ENCODE results near the gene PPHLN1. TPM values are rescaled to one million over a fixed set of nuclear protein-coding genes. Genes with fewer than 3 reads are reported as not detected.

Gene PPHLN1
- total RNA-seq, 1 donor from 2014 or later: 65.3 TPM

GRCh38 chr12:42361909-42362646 lies 36.1 kb downstream of the PPHLN1 start:
- no peak overlapping the region for H3K9ac ChIP-seq (ENCODE audit: low read length)
- no peaks in the 10 kb centered on the region for H4K20me1 ChIP-seq (ENCODE audit: insufficient read depth, low read length)
- DNase-seq (ENCODE audit: low read depth): peak; percentile 14
- H3K27ac ChIP-seq (ENCODE audit: low read depth, low read length): no peak overlapping the region
- Mint-ChIP-seq H3K27me3 (ENCODE audit: low read depth, unreplicated experiment) (no peaks in the 10 kb centered on the region), H3K36me3 (ENCODE audit: low read depth, unreplicated experiment) (no peaks in the 10 kb centered on the region), H3K27ac (ENCODE audit: unreplicated experiment) (no peak overlapping the region), H3K4me1 (ENCODE audit: low read depth, unreplicated experiment) (peaks cover 5% of the 10 kb centered on the region), H3K9me3 (ENCODE audit: unreplicated experiment) (no peaks in the 10 kb centered on the region), H3K4me3 (ENCODE audit: unreplicated experiment) (no peak overlapping the region)
- H3K4me2 ChIP-seq (ENCODE audit: low read length): no peak overlapping the region
- FAIRE-seq: no peak
- H2AFZ ChIP-seq (ENCODE audit: low read depth, low read length): no peak overlapping the region
- H3K4me3 ChIP-seq (ENCODE audit: insufficient read depth, low read depth, low read length): no peak overlapping the region
- no peaks in the 10 kb centered on the region for H3K4me1 ChIP-seq (ENCODE audit: insufficient read depth, low read length)
- TF ChIP-seq CTCF (IDR thresholded peaks at IDR 0.05; ENCODE audit: insufficient read depth, low read depth, low read length): no peak
- TF ChIP-seq EZH2 (IDR thresholded peaks at IDR 0.05; ENCODE audit: insufficient read depth, low read length): no peak
- H3K27me3 ChIP-seq (ENCODE audit: insufficient read depth, low read length): no peaks in the 10 kb centered on the region
- no peaks in the 10 kb centered on the region for H3K9me3 ChIP-seq (ENCODE audit: insufficient read depth, low read depth, low read length)
- H3K36me3 ChIP-seq (ENCODE audit: insufficient read depth, low read length): no peaks in the 10 kb centered on the region
- H3K79me2 ChIP-seq (ENCODE audit: insufficient read depth, low read length): peaks cover 30% of the 10 kb centered on the region

- Mint-ChIP-seq H3K27ac (ENCODE audit: unreplicated experiment) (no peak overlapping the region), H3K9me3 (ENCODE audit: unreplicated experiment) (no peaks in the 10 kb centered on the region), H3K27me3 (ENCODE audit: low read depth, unreplicated experiment) (no peaks in the 10 kb centered on the region), H3K36me3 (ENCODE audit: low read depth, unreplicated experiment) (no peaks in the 10 kb centered on the region), H3K4me1 (ENCODE audit: low read depth, unreplicated experiment) (peaks cover 5% of the 10 kb centered on the region), H3K4me3 (ENCODE audit: unreplicated experiment) (no peak overlapping the region)
- no peak overlapping the region for H3K4me2 ChIP-seq (ENCODE audit: low read length)
- H4K20me1 ChIP-seq (ENCODE audit: insufficient read depth, low read length): no peaks in the 10 kb centered on the region
- no peak overlapping the region for H3K9ac ChIP-seq (ENCODE audit: low read length)
- no peaks in the 10 kb centered on the region for H3K9me3 ChIP-seq (ENCODE audit: insufficient read depth, low read depth, low read length)
- no peaks in the 10 kb centered on the region for H3K36me3 ChIP-seq (ENCODE audit: insufficient read depth, low read length)
- no peaks in the 10 kb centered on the region for H3K4me1 ChIP-seq (ENCODE audit: insufficient read depth, low read length)
- TF ChIP-seq EZH2 (IDR thresholded peaks at IDR 0.05; ENCODE audit: insufficient read depth, low read length) (no peak), CTCF (IDR thresholded peaks at IDR 0.05; ENCODE audit: insufficient read depth, low read depth, low read length) (no peak)
- peaks cover 30% of the 10 kb centered on the region for H3K79me2 ChIP-seq (ENCODE audit: insufficient read depth, low read length)
- H3K4me3 ChIP-seq (ENCODE audit: insufficient read depth, low read depth, low read length): no peak overlapping the region
- H3K27ac ChIP-seq (ENCODE audit: low read depth, low read length): no peak overlapping the region
- FAIRE-seq: no peak
- no peak overlapping the region for H2AFZ ChIP-seq (ENCODE audit: low read depth, low read length)
- no peak for DNase-seq (ENCODE audit: low read depth)
- no peaks in the 10 kb centered on the region for H3K27me3 ChIP-seq (ENCODE audit: insufficient read depth, low read length)
These were observed 36.8 kb downstream of the PPHLN1 start for GRCh38 chr12:42362647-42363260.

DNA sequence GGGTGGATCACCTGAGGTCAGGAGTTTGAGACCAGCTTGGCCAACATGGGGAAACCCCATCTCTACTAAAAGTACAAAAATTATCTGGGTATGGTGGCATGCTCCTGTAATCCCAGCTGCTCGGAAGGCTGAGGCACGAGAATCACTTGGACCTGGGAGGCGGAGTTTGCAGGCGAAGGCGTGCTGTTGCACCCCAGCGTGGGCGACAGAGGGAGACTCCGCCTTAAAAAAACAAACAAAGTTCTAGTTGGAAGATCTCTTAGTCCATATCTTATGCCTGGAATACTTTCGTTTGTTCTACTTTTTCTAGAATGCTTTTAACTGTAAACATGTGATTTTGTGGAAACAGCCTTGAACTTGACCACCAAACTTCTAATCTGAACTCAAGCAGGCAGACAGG lies 38.7 kb downstream of the PPHLN1 start:
- Histone ChIP-seq H3K4me1 (ENCODE audit: insufficient read depth, low read length) (no peaks in the 10 kb centered on the region), H3K79me2 (ENCODE audit: insufficient read depth, low read length) (peaks cover 27% of the 10 kb centered on the region), H2AFZ (ENCODE audit: low read depth, low read length) (no peak overlapping the region), H3K27me3 (ENCODE audit: insufficient read depth, low read length) (no peaks in the 10 kb centered on the region), H4K20me1 (ENCODE audit: insufficient read depth, low read length) (no peaks in the 10 kb centered on the region), H3K36me3 (ENCODE audit: insufficient read depth, low read length) (no peaks in the 10 kb centered on the region), H3K9ac (ENCODE audit: low read length) (no peak overlapping the region), H3K27ac (ENCODE audit: low read depth, low read length) (no peak overlapping the region), H3K9me3 (ENCODE audit: insufficient read depth, low read depth, low read length) (no peaks in the 10 kb centered on the region), H3K4me2 (ENCODE audit: low read length) (no peak overlapping the region), H3K4me3 (ENCODE audit: insufficient read depth, low read depth, low read length) (no peak overlapping the region)
- H3K4me3 Mint-ChIP-seq (ENCODE audit: unreplicated experiment): no peak overlapping the region
- no peak for FAIRE-seq
- no peak for TF ChIP-seq EZH2 (IDR thresholded peaks at IDR 0.05; ENCODE audit: insufficient read depth, low read length)
- TF ChIP-seq CTCF (IDR thresholded peaks at IDR 0.05; ENCODE audit: insufficient read depth, low read depth, low read length): no peak
- H3K9me3 Mint-ChIP-seq (ENCODE audit: unreplicated experiment): no peaks in the 10 kb centered on the region
- H3K36me3 Mint-ChIP-seq (ENCODE audit: low read depth, unreplicated experiment): no peaks in the 10 kb centered on the region
- no peaks in the 10 kb centered on the region for H3K27me3 Mint-ChIP-seq (ENCODE audit: low read depth, unreplicated experiment)
- peaks cover 8% of the 10 kb centered on the region for H3K4me1 Mint-ChIP-seq (ENCODE audit: low read depth, unreplicated experiment)
- no peak for DNase-seq (ENCODE audit: low read depth)
- no peak overlapping the region for H3K27ac Mint-ChIP-seq (ENCODE audit: unreplicated experiment)
